Activated T-cell treated with anti-CD3 and anti-CD28 coated beads, Interleukin-2, amount 50 U/mL, for 24 hours (primary cell): Measurements from ENCODE around the gene FAM216A.
"Not testable (repeated sequence)": the region's sequence is repeated elsewhere in the genome, so short reads cannot be mapped to it uniquely, and the experiment has no call there.

ENCODE experiments used
- DNase-seq: peaks from one replicate; pipeline ENCODE4 v3.0.0-alpha.2; 2020
- H3K27ac Mint-ChIP-seq: 2 replicates; pipeline ENCODE4 v1.8.0; 2020; ENCODE audit warnings: mild to moderate bottlenecking, mixed read lengths
- H3K27me3 Mint-ChIP-seq: 2 replicates; pipeline ENCODE4 v1.8.0; 2020; ENCODE audit warnings: mixed read lengths
- H3K36me3 Mint-ChIP-seq: 2 replicates; pipeline ENCODE4 v1.8.0; 2020; ENCODE audit warnings: low read depth, mixed read lengths
- H3K4me1 Mint-ChIP-seq: 2 replicates; pipeline ENCODE4 v1.8.0; 2020; ENCODE audit warnings: low read depth, mixed read lengths
- H3K4me3 Mint-ChIP-seq: 2 replicates; pipeline ENCODE4 v1.8.0; 2020; ENCODE audit warnings: mild to moderate bottlenecking, moderate library complexity, mixed read lengths
- H3K9me3 Mint-ChIP-seq: 2 replicates; pipeline ENCODE4 v1.8.0; 2020; ENCODE audit warnings: mixed read lengths

FAM216A gene

DNA sequence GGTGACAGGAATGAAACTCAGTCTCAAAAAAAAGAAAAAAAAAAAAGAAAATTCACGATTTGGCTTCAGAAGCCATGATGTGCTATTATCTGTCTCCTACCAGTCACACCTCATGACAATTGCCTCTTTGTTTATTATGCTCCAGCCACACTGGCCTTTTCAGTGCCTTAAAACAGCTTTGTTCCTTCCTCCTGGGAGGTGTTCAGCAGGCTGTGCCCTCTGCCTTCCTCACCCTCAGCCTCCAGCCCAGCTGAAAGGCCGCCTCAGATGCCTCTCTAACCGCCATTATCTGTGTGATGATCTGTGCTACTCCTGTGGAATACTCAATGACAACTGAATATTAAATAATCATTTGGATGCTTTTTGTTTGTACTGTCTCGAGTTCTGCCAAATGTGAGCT lies 9.9 kb upstream of the FAM216A start:
- Mint-ChIP-seq H3K4me3 (no peak overlapping the region), H3K4me1 (peaks cover 4% of the 10 kb centered on the region), H3K9me3 (no peaks in the 10 kb centered on the region), H3K36me3 (peaks cover 80% of the 10 kb centered on the region), H3K27ac (no peak overlapping the region), H3K27me3 (no peaks in the 10 kb centered on the region)
- no peak for DNase-seq

DNA sequence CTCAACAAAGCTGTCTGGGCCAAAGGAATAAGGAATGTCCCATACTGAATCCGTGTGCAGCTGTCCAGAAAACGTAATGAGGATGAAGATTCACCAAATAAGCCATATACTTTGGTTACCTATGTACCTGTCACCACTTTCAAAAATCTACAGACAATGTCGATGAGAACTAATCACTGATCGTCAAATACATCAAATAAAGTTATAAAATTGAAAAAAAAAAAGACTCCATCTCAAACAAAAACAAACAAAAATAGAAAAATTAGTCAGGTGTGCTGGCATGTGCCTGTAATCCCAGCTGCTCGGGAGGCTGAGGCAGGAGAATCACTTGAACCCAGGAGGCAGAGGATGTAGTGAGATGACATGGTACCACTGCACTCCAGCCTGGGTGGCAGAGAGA lies 7.5 kb upstream of the FAM216A start:
- DNase-seq, H3K4me3 Mint-ChIP-seq, H3K27me3 Mint-ChIP-seq, H3K27ac Mint-ChIP-seq, H3K9me3 Mint-ChIP-seq: not testable (repeated sequence)
- Mint-ChIP-seq H3K36me3 (peaks cover 84% of the 10 kb centered on the region), H3K4me1 (peaks cover 15% of the 10 kb centered on the region)

DNA sequence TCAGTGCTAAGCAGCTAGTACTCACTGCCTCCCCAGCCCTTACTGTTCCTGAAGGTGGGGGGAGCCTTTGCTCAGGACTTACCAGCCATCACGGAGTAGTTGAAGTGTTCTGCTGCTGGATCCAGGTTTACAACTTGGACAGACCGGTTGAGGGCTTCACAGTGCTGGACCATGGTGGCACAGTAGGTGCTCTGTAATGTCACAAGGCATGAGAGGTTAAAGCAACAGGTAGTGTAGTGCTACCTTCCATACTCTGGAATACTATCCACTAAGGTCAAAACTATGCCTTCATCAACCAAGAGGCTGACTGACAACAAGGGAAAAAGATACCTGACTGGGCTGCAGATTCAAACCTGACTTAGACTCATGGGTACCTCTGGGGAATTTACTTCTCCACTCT lies 3.6 kb upstream of the FAM216A start:
- Mint-ChIP-seq H3K4me1 (peaks cover 37% of the 10 kb centered on the region), H3K4me3 (no peak overlapping the region), H3K27ac (no peak overlapping the region), H3K27me3 (no peaks in the 10 kb centered on the region), H3K9me3 (no peaks in the 10 kb centered on the region), H3K36me3 (peaks cover 72% of the 10 kb centered on the region)
- DNase-seq: no peak

DNA sequence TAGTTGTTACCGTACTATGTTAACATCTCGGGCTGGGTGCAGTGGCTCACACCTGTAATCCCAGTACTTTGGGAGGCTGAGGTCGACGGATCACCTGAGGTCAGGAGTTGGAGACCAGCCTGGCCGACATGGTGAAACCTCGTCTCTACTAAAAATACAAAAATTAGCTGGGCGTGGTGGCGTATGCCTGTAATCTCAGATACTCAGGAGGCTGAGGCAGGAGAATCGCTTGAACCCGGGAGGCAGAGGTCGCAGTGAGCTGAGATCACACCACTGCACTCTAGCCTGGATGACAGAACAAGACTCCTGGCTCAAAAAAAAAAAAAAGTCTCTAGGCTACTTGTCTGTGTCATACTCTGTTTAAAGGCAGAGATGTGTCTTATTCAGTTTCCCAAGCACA lies 2.9 kb upstream of the FAM216A start:
- Mint-ChIP-seq H3K36me3 (peaks cover 72% of the 10 kb centered on the region), H3K4me1 (peaks cover 45% of the 10 kb centered on the region)
- not testable (repeated sequence) for H3K27ac Mint-ChIP-seq, H3K27me3 Mint-ChIP-seq, H3K4me3 Mint-ChIP-seq, DNase-seq, H3K9me3 Mint-ChIP-seq

DNA sequence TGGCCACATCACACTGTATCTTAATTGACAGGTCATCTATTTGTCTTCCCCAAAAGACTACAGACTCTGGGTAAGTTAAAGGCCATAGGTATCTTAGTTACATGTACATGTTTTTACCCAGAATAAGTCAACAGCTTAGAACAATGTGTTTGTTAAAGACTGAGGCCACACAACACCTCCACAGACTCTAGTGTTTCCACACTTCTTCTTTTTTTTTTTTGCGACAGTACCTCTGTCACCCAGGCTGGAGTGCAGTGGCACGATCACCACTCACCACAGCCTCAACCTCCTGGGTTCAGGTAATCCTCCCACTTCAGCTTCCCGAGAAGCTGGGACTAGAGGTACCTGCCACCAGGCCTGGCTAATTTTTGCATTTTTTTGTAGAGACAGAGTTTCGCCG lies 1.9 kb upstream of the FAM216A start:
- peak overlapping the region; percentile 71 for H3K27ac Mint-ChIP-seq
- peak overlapping the region; percentile 94 for H3K4me3 Mint-ChIP-seq
- no peaks in the 10 kb centered on the region for H3K27me3 Mint-ChIP-seq
- H3K4me1 Mint-ChIP-seq: peaks cover 50% of the 10 kb centered on the region
- DNase-seq: no peak
- peaks cover 70% of the 10 kb centered on the region for H3K36me3 Mint-ChIP-seq
- H3K9me3 Mint-ChIP-seq: no peaks in the 10 kb centered on the region

DNA sequence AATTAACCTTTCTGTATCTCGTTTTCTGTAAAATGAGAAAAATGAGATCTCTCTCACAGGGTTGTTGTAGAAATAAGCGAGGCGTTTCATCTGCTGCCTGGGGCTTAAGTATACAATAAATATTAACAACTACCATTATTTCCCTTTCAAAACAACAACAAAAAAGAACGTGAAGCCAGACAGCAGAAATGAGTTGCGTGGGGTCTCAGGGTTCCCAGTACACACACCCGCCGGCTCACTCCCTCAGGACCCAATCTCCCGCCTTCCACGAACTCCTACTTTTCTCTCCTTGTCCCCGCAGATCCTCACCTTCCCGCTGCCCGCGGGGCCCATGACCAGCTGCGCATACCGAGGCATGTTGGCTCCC lies 815 bp upstream of the FAM216A start:
- no peak for DNase-seq
- Mint-ChIP-seq H3K36me3 (peaks cover 67% of the 10 kb centered on the region), H3K4me3 (peak overlapping the region; percentile 94), H3K27ac (peak overlapping the region; percentile 96), H3K9me3 (no peaks in the 10 kb centered on the region), H3K27me3 (no peaks in the 10 kb centered on the region), H3K4me1 (peaks cover 46% of the 10 kb centered on the region)

DNA sequence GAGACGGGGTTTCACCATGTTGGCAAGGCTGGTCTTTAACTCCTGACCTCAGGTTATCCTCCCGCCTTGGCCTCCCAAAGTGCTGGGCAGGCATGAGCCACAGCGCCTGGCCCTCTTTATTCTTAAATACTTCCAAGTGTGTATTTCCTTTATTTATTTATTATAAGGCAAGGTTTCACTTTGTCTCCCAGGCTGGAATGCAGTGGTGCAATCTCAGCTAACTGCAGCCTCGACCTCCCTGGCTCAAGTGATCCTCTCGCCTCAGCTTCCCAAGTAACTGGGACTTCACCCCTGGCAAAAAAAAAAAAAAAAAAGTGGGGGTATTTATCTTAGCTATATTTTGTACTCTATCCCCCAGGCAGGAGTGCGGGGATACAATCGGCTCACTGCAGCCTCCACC lies 6.8 kb downstream of the FAM216A start:
- Mint-ChIP-seq H3K9me3 (no peaks in the 10 kb centered on the region), H3K36me3 (peaks cover 66% of the 10 kb centered on the region), H3K27me3 (no peaks in the 10 kb centered on the region), H3K27ac (no peak overlapping the region), H3K4me1 (peaks cover 12% of the 10 kb centered on the region), H3K4me3 (no peak overlapping the region)
- DNase-seq: no peak

DNA sequence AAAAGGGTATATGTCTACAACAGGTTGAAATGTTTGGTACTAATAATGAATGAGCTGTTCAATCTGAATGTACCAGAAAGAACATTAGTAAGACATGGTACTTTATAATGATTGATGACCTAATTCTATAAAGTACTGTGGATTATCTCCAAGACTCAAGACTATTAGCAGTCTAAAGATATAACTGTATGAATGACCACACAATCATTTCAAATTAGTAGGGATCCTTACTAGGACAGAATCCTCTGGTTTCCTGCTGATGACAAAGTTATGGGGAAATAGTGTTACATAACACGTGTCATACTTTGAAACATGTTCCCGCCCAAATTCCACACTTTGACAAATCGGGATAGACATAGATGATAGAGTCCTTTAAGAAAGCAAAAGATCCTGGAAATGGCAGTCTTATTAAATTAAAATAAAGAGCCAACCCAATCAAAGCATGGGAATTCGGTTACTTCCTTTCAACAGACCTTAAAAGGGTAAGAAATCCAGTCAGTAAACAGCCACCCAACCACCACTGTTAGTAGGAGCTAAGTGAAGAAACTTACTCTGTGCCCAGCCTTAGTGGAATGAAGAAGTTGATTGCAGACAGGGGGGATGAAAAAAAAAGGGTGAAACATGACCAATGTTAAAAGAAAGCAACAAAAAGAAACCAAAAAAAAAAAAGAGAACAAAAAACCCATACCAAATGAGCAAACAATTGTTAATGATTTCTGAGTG lies 30.5 kb downstream of the FAM216A start:
- Mint-ChIP-seq H3K4me1 (peaks cover 41% of the 10 kb centered on the region), H3K36me3 (peaks cover 75% of the 10 kb centered on the region)

DNA sequence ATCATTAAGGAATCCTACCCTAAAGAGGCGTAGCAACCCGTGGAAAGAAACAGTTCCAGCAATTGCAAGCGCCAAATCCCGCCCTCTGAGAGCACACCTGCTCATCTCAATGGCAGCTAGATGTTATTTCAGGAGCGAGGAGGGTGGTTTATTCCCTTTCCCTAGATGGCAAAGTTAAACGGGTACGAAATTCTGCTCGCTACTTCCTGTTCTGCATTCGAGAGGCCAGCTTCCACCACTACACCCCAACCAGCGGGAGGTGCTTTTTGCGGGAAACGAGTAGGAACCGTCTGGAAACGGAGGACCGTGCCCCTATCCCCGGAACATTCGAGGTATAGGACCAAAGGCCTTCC lies 32.7 kb downstream of the FAM216A start:
- peak overlapping the region; percentile 98 for H3K27ac Mint-ChIP-seq
- H3K4me3 Mint-ChIP-seq: peak overlapping the region; percentile 96
- H3K36me3 Mint-ChIP-seq: peaks cover 55% of the 10 kb centered on the region
- no peak for DNase-seq
- peaks cover 41% of the 10 kb centered on the region for H3K4me1 Mint-ChIP-seq
- H3K27me3 Mint-ChIP-seq: no peaks in the 10 kb centered on the region
- peaks cover 8% of the 10 kb centered on the region for H3K9me3 Mint-ChIP-seq

More for the DNA sequence above, 30.5 kb downstream of the FAM216A start:
- no peak for DNase-seq
- no peaks in the 10 kb centered on the region for H3K27me3 Mint-ChIP-seq
- H3K9me3 Mint-ChIP-seq: peaks cover 8% of the 10 kb centered on the region
- H3K4me3 Mint-ChIP-seq: peak overlapping the region; percentile 41
- H3K27ac Mint-ChIP-seq: peak overlapping the region; percentile 70

DNA sequence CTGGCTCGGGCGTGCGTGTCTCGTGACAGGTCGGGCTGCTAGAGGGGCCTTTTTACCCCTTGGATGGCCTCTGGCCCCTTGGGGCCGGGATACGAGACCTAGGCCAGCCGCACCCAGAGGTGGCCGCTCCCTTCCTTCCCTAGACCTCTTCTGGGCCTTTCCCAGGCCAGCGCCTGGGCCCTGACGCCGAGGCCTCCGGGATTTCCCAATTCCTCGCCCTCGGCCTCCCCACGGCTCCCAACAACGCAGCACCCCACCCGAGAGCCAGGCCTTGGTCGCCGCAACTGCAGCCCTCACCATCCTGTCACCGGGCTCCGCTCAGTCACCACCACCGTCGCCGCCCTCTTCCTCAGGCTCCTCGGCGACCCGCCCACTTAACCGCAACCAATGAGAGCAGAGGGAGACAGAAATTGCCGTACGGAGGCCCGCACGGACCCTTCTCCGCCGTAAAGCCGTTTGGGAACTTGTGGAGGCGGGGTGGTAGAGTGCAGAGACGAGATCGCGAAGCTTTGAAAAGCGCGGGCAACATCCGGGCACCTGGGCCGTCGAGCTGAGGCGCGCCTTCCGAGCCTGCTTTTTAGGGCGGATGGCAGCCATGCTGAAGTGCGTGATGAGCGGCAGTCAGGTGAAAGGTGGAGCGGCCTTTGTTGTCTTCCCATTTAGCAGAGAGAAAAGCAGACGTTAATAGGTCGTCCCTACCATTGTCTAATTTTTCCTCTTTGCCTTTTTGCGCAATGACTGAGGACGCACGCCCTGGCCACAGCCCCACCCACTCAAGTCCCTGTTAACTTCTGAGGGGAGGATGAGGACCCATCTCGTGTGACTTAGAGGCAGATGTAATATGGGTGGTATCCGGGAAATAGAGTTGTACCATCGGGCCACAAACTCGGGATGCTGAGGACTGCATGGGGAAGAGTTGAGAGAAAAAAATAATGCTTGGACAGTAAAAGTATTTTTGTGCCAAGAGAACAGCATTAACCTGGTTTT lies 33.4 kb downstream of the FAM216A start, which contains the start of the genes RAD9B and VPS29:
TSS of gene RAD9B (plus strand) at position 580 of the 987 bp plus-strand sequence. CDS start at position 587, 7 bp downstream.
TSS of gene VPS29 (minus strand) at position 360 of the 987 bp plus-strand sequence. CDS start at position 300, 60 bp downstream.
- Mint-ChIP-seq H3K36me3 (peaks cover 49% of the 10 kb centered on the region), H3K27me3 (no peaks in the 10 kb centered on the region), H3K4me1 (peaks cover 39% of the 10 kb centered on the region), H3K27ac (peak within 1 kb of the TSS; percentile 98), H3K4me3 (peak within 1 kb of the TSS; percentile 96), H3K9me3 (peaks cover 8% of the 10 kb centered on the region)
- peak; percentile 97 for DNase-seq

DNA sequence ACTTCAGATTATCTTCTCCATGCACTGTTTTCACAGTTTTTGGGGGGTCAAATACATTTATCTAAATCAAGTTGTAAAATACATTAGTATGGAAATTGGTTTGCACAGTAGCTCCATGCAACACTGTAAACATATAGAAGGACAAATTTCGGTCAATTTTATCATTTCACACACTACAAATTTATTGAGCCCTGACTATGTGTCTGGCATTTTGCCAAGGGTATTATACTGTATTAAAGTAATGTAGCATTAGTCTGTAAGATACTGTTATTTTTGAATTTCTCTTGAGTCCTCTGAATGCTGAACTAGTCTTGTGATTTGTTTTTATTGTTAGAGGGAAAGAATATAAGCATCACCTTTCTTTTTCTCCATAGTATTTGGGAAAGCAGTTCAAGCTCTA lies 34.8 kb downstream of the FAM216A start:
- no peak for DNase-seq
- Mint-ChIP-seq H3K4me1 (peaks cover 37% of the 10 kb centered on the region), H3K4me3 (no peak overlapping the region), H3K36me3 (peaks cover 42% of the 10 kb centered on the region), H3K9me3 (peaks cover 8% of the 10 kb centered on the region), H3K27ac (no peak overlapping the region), H3K27me3 (no peaks in the 10 kb centered on the region)

DNA sequence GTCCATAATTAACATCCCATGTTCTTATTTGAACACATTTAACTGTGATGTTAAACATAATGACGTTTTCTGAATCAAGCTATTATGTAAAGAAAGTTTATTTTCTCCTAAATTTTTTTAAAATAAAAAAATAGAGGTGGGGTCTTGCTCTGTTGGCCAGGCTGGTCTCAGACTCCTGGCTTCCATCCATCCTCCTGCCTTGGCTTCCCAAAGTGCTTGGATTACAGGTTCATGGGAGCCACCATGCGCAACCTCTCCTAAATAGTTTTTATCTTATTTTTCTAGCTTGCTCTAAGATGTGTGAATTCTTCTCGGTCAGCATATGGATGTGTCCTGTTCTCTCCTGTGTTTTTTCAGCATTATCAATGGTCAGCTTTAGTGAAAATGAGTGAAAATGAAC lies 36.7 kb downstream of the FAM216A start:
- peaks cover 21% of the 10 kb centered on the region for H3K4me1 Mint-ChIP-seq

DNA sequence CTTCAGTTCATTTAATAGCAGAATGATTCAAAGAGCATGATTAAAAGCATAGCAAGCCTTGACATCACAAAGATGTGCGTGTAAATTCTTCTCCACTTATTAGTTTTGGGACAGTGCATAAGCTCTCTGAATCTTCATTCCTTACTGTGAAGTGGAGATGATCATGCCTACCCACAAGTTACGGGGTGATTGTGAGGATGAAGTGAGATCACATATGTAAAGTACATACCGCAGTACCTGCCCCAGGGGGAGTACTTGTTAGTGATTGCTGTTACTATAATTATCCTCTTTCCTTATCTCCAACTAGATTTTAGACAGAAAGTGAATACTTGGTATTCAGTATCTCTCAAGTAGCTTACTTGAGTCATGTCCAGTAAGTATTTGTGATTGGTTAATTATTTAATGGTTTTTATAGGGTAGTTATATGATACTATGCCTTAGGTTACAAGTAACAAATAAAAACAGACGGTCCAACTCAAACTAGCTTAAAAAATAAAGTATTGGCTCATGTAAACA lies 39.5 kb downstream of the FAM216A start:
- peaks cover 2% of the 10 kb centered on the region for H3K4me1 Mint-ChIP-seq
- no peak overlapping the region for H3K4me3 Mint-ChIP-seq
- peaks cover 2% of the 10 kb centered on the region for H3K36me3 Mint-ChIP-seq
- H3K9me3 Mint-ChIP-seq: no peaks in the 10 kb centered on the region
- H3K27ac Mint-ChIP-seq: no peak overlapping the region
- H3K27me3 Mint-ChIP-seq: no peaks in the 10 kb centered on the region
- DNase-seq: no peak

More for the DNA sequence above, 36.7 kb downstream of the FAM216A start:
- H3K27me3 Mint-ChIP-seq: no peaks in the 10 kb centered on the region
- peaks cover 25% of the 10 kb centered on the region for H3K36me3 Mint-ChIP-seq
- no peak overlapping the region for H3K4me3 Mint-ChIP-seq
- H3K9me3 Mint-ChIP-seq: peaks cover 8% of the 10 kb centered on the region
- H3K27ac Mint-ChIP-seq: no peak overlapping the region
- DNase-seq: no peak

DNA sequence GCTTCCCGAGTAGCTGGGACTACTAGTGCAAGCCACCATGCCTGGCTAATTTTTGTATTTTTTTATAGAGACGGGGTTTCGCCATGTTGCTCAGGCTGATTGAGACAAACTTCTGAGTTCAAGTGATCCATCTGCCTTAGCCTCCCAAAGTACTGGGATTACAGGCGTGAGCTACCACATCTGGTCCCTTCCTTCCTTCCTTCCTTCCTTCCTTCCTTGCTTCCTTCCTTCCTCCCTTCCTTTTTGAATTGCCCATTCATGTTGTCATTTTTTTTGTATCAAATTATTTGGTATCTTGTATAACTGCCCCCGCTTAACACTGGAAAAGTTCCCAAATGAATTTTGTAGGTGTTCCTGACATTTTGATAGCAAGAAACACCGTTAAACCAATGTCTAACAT lies 45.2 kb downstream of the FAM216A start:
- no peak overlapping the region for H3K4me3 Mint-ChIP-seq
- H3K27me3 Mint-ChIP-seq: no peaks in the 10 kb centered on the region
- no peaks in the 10 kb centered on the region for H3K36me3 Mint-ChIP-seq
- H3K27ac Mint-ChIP-seq: no peak overlapping the region
- H3K9me3 Mint-ChIP-seq: no peaks in the 10 kb centered on the region
- peaks cover 1% of the 10 kb centered on the region for H3K4me1 Mint-ChIP-seq
- DNase-seq: no peak
